K562 (cell line): Measurements from ENCODE around the gene ETV7. TPM values are rescaled to one million over a fixed set of nuclear protein-coding genes. Genes with fewer than 3 reads are reported as not detected.

ENCODE experiments used
- CREB3 ChIP-seq: fragments of 450-650 bp; conservative IDR thresholded peaks from 2 replicates; pipeline ENCODE4 v1.6.1; 2016; ENCODE audit warnings: missing genetic modification characterization, low read depth, mild to moderate bottlenecking, missing compliant biosample characterization, moderate library complexity
- CTBP1 ChIP-seq: fragments of 450-650 bp; IDR thresholded peaks from 2 replicates; pipeline ENCODE4 v1.6.1; 2016; ENCODE audit warnings: borderline replicate concordance
- DPF2 ChIP-seq: fragments of 450-650 bp; IDR thresholded peaks from 2 replicates; pipeline ENCODE4 v1.6.1; 2016
- ELF2 ChIP-seq: fragments of 250-450 bp; sonication (Bioruptor Pico); IDR thresholded peaks from 2 replicates; pipeline ENCODE4 v1.5.0; 2021; ENCODE audit warnings: mild to moderate bottlenecking
- GATAD2B ChIP-seq: fragments of 450-650 bp; IDR thresholded peaks from 2 replicates; pipeline ENCODE4 v1.6.1; 2017; ENCODE audit warnings: mild to moderate bottlenecking, borderline replicate concordance
- HDAC8 ChIP-seq: fragments of 450-650 bp; IDR thresholded peaks from 2 replicates; pipeline ENCODE4 v1.6.1; 2016; ENCODE audit warnings: mild to moderate bottlenecking, missing genetic modification characterization, moderate library complexity, missing compliant biosample characterization
- MXD1 ChIP-seq: fragments of 250-450 bp; sonication (Bioruptor Pico); IDR thresholded peaks from 2 replicates; pipeline ENCODE4 v1.8.0; 2021; ENCODE audit warnings: borderline replicate concordance, mild to moderate bottlenecking, moderate library complexity; ENCODE audit not compliant: poor library complexity, severe bottlenecking
- NFXL1 ChIP-seq: fragments of 450-650 bp; formaldehyde crosslinking; IDR thresholded peaks from 2 replicates; pipeline ENCODE4 v1.4.0; 2021; ENCODE audit warnings: mild to moderate bottlenecking
- PATZ1 ChIP-seq: fragments of 250-450 bp; sonication (Bioruptor Pico); IDR thresholded peaks from 2 replicates; pipeline ENCODE4 v1.5.0; 2020; ENCODE audit warnings: mild to moderate bottlenecking, borderline replicate concordance
- PHB2 ChIP-seq: fragments of 450-650 bp; IDR thresholded peaks from 2 replicates; pipeline ENCODE4 v1.6.1; 2017; ENCODE audit warnings: low read depth
- TAF15 ChIP-seq: fragments of 200-400 bp; formaldehyde crosslinking; IDR thresholded peaks from 2 replicates; pipeline ENCODE4 v1.6.1; 2017; ENCODE audit warnings: mild to moderate bottlenecking, low read depth, low read length, moderate library complexity
- TCF7L2 ChIP-seq: fragments of 150-350 bp; IDR thresholded peaks from 2 replicates; pipeline ENCODE4 v1.6.1; 2016; ENCODE audit warnings: low read depth, mild to moderate bottlenecking, low read length, moderate library complexity
- ZNF175 ChIP-seq: fragments of 200-800 bp; sonication (Bioruptor generic); IDR thresholded peaks from 2 replicates; pipeline ENCODE4 v1.6.1; 2016; ENCODE audit warnings: low read depth, mild to moderate bottlenecking, missing genetic modification characterization, missing compliant biosample characterization
- polyA plus RNA-seq, 8 experiments: library from polyadenylated mRNA; depleted of rRNA in 4 of 8; stranded (reverse) in 5 of 8; unstranded in 3 of 8; fragments of >200 nt; fragmentation: Nextera tagmentation in 2 of 8; fragmentation: Illumina TruSeq in 1 of 8; extraction: Ambion mirVana in 2 of 8; extraction: Trizol in 1 of 8; gene quantifications; 2 replicates each; pipeline versions ENCODE4 v1.2.1 to v1.2.3, GENCODE V29; 2011 to 2014; ENCODE audit warnings: inconsistent platforms in 1 of 8, missing spikeins in 1 of 8
- total RNA-seq, 7 experiments: library from RNA; depleted of rRNA in 6 of 7; stranded (reverse); fragments of >200 nt in 6 of 7; fragmentation: Illumina TruSeq in 2 of 7; extraction: Trizol in 2 of 7; gene quantifications; 2 replicates each; pipeline versions ENCODE4 v1.2.1 to v1.2.3, GENCODE V29; 2011 to 2021; ENCODE audit warnings: low replicate concordance in 1 of 7
- TF ChIP-seq, protein P1 (sequence below): fragments of 250-450 bp; sonication (Bioruptor Pico); IDR thresholded peaks from 2 replicates; pipeline ENCODE4 v1.4.0; 2020
- TF ChIP-seq, protein P2 (sequence below): IDR thresholded peaks from 2 replicates; pipeline ENCODE4 v1.6.1; 2011; ENCODE audit warnings: borderline replicate concordance, low read depth, mild to moderate bottlenecking, moderate library complexity, low read length; ENCODE audit not compliant: insufficient read depth, poor library complexity, severe bottlenecking

ETV7 gene
- total and polyA plus RNA-seq, 9 of the 15 experiments (the other 6 are each of a cell fraction or from before 2014, with no cell fraction given), result 0.07 to 0.22 (median 0.14) TPM; not detected in 3

GRCh38 chr6:36340618-36341454 is 46.6 kb downstream of the ETV7 start (continued):
- TF ChIP-seq PATZ1 (CRISPR knock-in tag) (no peak), ELF2 (CRISPR knock-in tag) (no peak), NFXL1 (no peak), GATAD2B (no peak), PHB2 (no peak), ZNF175 (CRISPR knock-in tag) (peak; percentile 80), TAF15 (no peak), TCF7L2 (no peak), CREB3 (peak; percentile 80; the same call in 1 of the 2 replicates), DPF2 (0 out of 2 replicates have a peak, but pooled peaks have one; percentile 15), CTBP1 (peak; percentile 66; the same call in 1 of the 2 replicates), HDAC8 (tag) (no peak), MXD1 (CRISPR knock-in tag) (no peak)
- TF ChIP-seq, protein P1, sequence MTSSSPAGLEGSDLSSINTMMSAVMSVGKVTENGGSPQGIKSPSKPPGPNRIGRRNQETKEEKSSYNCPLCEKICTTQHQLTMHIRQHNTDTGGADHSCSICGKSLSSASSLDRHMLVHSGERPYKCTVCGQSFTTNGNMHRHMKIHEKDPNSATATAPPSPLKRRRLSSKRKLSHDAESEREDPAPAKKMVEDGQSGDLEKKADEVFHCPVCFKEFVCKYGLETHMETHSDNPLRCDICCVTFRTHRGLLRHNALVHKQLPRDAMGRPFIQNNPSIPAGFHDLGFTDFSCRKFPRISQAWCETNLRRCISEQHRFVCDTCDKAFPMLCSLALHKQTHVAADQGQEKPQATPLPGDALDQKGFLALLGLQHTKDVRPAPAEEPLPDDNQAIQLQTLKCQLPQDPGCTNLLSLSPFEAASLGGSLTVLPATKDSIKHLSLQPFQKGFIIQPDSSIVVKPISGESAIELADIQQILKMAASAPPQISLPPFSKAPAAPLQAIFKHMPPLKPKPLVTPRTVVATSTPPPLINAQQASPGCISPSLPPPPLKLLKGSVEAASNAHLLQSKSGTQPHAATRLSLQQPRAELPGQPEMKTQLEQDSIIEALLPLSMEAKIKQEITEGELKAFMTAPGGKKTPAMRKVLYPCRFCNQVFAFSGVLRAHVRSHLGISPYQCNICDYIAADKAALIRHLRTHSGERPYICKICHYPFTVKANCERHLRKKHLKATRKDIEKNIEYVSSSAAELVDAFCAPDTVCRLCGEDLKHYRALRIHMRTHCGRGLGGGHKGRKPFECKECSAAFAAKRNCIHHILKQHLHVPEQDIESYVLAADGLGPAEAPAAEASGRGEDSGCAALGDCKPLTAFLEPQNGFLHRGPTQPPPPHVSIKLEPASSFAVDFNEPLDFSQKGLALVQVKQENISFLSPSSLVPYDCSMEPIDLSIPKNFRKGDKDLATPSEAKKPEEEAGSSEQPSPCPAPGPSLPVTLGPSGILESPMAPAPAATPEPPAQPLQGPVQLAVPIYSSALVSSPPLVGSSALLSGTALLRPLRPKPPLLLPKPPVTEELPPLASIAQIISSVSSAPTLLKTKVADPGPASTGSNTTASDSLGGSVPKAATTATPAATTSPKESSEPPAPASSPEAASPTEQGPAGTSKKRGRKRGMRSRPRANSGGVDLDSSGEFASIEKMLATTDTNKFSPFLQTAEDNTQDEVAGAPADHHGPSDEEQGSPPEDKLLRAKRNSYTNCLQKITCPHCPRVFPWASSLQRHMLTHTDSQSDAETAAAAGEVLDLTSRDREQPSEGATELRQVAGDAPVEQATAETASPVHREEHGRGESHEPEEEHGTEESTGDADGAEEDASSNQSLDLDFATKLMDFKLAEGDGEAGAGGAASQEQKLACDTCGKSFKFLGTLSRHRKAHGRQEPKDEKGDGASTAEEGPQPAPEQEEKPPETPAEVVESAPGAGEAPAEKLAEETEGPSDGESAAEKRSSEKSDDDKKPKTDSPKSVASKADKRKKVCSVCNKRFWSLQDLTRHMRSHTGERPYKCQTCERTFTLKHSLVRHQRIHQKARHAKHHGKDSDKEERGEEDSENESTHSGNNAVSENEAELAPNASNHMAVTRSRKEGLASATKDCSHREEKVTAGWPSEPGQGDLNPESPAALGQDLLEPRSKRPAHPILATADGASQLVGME (CRISPR knock-in tag), result no peak
- TF ChIP-seq, protein P2, sequence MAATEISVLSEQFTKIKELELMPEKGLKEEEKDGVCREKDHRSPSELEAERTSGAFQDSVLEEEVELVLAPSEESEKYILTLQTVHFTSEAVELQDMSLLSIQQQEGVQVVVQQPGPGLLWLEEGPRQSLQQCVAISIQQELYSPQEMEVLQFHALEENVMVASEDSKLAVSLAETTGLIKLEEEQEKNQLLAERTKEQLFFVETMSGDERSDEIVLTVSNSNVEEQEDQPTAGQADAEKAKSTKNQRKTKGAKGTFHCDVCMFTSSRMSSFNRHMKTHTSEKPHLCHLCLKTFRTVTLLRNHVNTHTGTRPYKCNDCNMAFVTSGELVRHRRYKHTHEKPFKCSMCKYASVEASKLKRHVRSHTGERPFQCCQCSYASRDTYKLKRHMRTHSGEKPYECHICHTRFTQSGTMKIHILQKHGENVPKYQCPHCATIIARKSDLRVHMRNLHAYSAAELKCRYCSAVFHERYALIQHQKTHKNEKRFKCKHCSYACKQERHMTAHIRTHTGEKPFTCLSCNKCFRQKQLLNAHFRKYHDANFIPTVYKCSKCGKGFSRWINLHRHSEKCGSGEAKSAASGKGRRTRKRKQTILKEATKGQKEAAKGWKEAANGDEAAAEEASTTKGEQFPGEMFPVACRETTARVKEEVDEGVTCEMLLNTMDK, result peak; percentile 62
